Activated naive CD8-positive, alpha-beta T cell treated with anti-CD3 and anti-CD28 coated beads, Interleukin-2, amount 10 ng/mL, durations not matched to agents 7 days and 5 days (primary cell): ENCODE data around the gene FARS2. TPM values are rescaled to one million over a fixed set of nuclear protein-coding genes. Genes with fewer than 3 reads are reported as not detected.

Experiments used
- ATAC-seq: fragments of 150-1000 bp; cut with Tn5 transposase; one replicate; pipeline ENCODE4 v1.10.0; 2021; ENCODE audit warnings: low read depth, moderate library complexity
- POLR2A ChIA-PET: fragments of 350-600 bp; sonication (Branson Sonifier 250); formaldehyde crosslinking; loops from one replicate; lab custom pipeline; 2021; ENCODE audit warnings: antibody characterized with exemption; lab: Charles Lee
- DNase-seq: peaks from one replicate; pipeline ENCODE4 v3.0.0; 2021
- H3K27ac Mint-ChIP-seq: one replicate; pipeline ENCODE4 v1.8.0; 2022; ENCODE audit warnings: mild to moderate bottlenecking, mixed read lengths
- H3K27me3 Mint-ChIP-seq: one replicate; pipeline ENCODE4 v1.8.0; 2022; ENCODE audit warnings: mild to moderate bottlenecking, moderate library complexity, mixed read lengths
- H3K36me3 Mint-ChIP-seq: one replicate; pipeline ENCODE4 v1.8.0; 2021; ENCODE audit warnings: mild to moderate bottlenecking, mixed read lengths
- H3K4me1 Mint-ChIP-seq: one replicate; pipeline ENCODE4 v1.8.0; 2021; ENCODE audit warnings: mixed read lengths
- H3K4me3 Mint-ChIP-seq: one replicate; pipeline ENCODE4 v1.8.0; 2022; ENCODE audit warnings: mild to moderate bottlenecking, moderate library complexity, mixed read lengths
- H3K9me3 Mint-ChIP-seq: one replicate; pipeline ENCODE4 v1.8.0; 2021; ENCODE audit warnings: mixed read lengths
- total RNA-seq, 2 experiments: library from RNA; stranded (reverse); gene quantifications; one replicate each; pipeline ENCODE4 v1.2.3, GENCODE V29; 2021

The FARS2 gene
- total RNA-seq, 2 experiments from 2014 or later, result 15.5 to 18.4 TPM

- peaks cover under 1% of the 10 kb centered on the region for H3K4me1 Mint-ChIP-seq
- POLR2A ChIA-PET, result no interaction called here
- peaks cover 1% of the 10 kb centered on the region for H3K9me3 Mint-ChIP-seq
- no peak for DNase-seq
- no peak for ATAC-seq
- no peak overlapping the region for H3K4me3 Mint-ChIP-seq
- peaks cover 9% of the 10 kb centered on the region for H3K36me3 Mint-ChIP-seq
- no peak overlapping the region for H3K27ac Mint-ChIP-seq
- no peaks in the 10 kb centered on the region for H3K27me3 Mint-ChIP-seq
Observed at GRCh38 chr6:5326022-5326641, 64.8 kb downstream of the FARS2 start.

- ATAC-seq (no peak), DNase-seq (no peak)
- no peaks in the 10 kb centered on the region for H3K27me3 Mint-ChIP-seq
- no peaks in the 10 kb centered on the region for H3K4me1 Mint-ChIP-seq
- no peak overlapping the region for H3K27ac Mint-ChIP-seq
- POLR2A ChIA-PET, result no interaction called here
- no peak overlapping the region for H3K4me3 Mint-ChIP-seq
- peaks cover 4% of the 10 kb centered on the region for H3K36me3 Mint-ChIP-seq
- H3K9me3 Mint-ChIP-seq, result no peaks in the 10 kb centered on the region
Observed at GRCh38 chr6:5328800-5329199, 67.5 kb downstream of the FARS2 start.

GRCh38 chr6:5331845-5332442, 70.6 kb downstream of the FARS2 start:
- H3K9me3 Mint-ChIP-seq, result no peaks in the 10 kb centered on the region
- POLR2A ChIA-PET, result no interaction called here
- ATAC-seq (no peak), DNase-seq (no peak)
- H3K4me3 Mint-ChIP-seq, result no peak overlapping the region
- H3K27me3 Mint-ChIP-seq, result no peaks in the 10 kb centered on the region
- no peak overlapping the region for H3K27ac Mint-ChIP-seq
- peaks cover 3% of the 10 kb centered on the region for H3K36me3 Mint-ChIP-seq
- peaks cover 2% of the 10 kb centered on the region for H3K4me1 Mint-ChIP-seq

GRCh38 chr6:5333658-5334057, 72.3 kb downstream of the FARS2 start:
- Mint-ChIP-seq H3K9me3 (no peaks in the 10 kb centered on the region), H3K4me3 (no peak overlapping the region), H3K4me1 (peaks cover 4% of the 10 kb centered on the region), H3K27me3 (no peaks in the 10 kb centered on the region), H3K36me3 (no peaks in the 10 kb centered on the region), H3K27ac (no peak overlapping the region)
- no peak for DNase-seq
- POLR2A ChIA-PET, result no interaction called here
- ATAC-seq, result no peak

- Mint-ChIP-seq H3K9me3 (no peaks in the 10 kb centered on the region), H3K27me3 (no peaks in the 10 kb centered on the region), H3K36me3 (no peaks in the 10 kb centered on the region), H3K4me1 (peaks cover 4% of the 10 kb centered on the region), H3K4me3 (no peak overlapping the region), H3K27ac (no peak overlapping the region)
- DNase-seq (no peak), ATAC-seq (no peak)
- POLR2A ChIA-PET, result no interaction called here
Observed at GRCh38 chr6:5334341-5334740, 73.0 kb downstream of the FARS2 start.

GRCh38 chr6:5335020-5335419, 73.7 kb downstream of the FARS2 start:
- POLR2A ChIA-PET, result no interaction called here
- no peak for DNase-seq
- H3K4me1 Mint-ChIP-seq, result peaks cover 4% of the 10 kb centered on the region

GRCh38 chr6:5337573-5337972, 76.3 kb downstream of the FARS2 start:
- Mint-ChIP-seq H3K27ac (no peak overlapping the region), H3K27me3 (no peaks in the 10 kb centered on the region), H3K9me3 (no peaks in the 10 kb centered on the region), H3K36me3 (no peaks in the 10 kb centered on the region), H3K4me3 (no peak overlapping the region), H3K4me1 (peaks cover 5% of the 10 kb centered on the region)
- POLR2A ChIA-PET, result no interaction called here
- DNase-seq, result no peak
- ATAC-seq, result no peak

More at GRCh38 chr6:5335020-5335419, 73.7 kb downstream of the FARS2 start:
- Mint-ChIP-seq H3K27ac (no peak overlapping the region), H3K9me3 (no peaks in the 10 kb centered on the region), H3K27me3 (no peaks in the 10 kb centered on the region), H3K4me3 (no peak overlapping the region), H3K36me3 (no peaks in the 10 kb centered on the region)
- ATAC-seq, result no peak

GRCh38 chr6:5338177-5338960, 77.1 kb downstream of the FARS2 start:
- POLR2A ChIA-PET, result no interaction called here
- Mint-ChIP-seq H3K36me3 (no peaks in the 10 kb centered on the region), H3K4me1 (peaks cover 5% of the 10 kb centered on the region), H3K27me3 (no peaks in the 10 kb centered on the region), H3K27ac (no peak overlapping the region), H3K9me3 (no peaks in the 10 kb centered on the region), H3K4me3 (no peak overlapping the region)
- ATAC-seq, result no peak
- no peak for DNase-seq

GRCh38 chr6:5339786-5340185, 78.5 kb downstream of the FARS2 start:
- H3K9me3 Mint-ChIP-seq, result no peaks in the 10 kb centered on the region
- peaks cover 9% of the 10 kb centered on the region for H3K4me1 Mint-ChIP-seq
- ATAC-seq (no peak), DNase-seq (no peak)
- no peaks in the 10 kb centered on the region for H3K27me3 Mint-ChIP-seq
- H3K27ac Mint-ChIP-seq, result no peak overlapping the region
- no peaks in the 10 kb centered on the region for H3K36me3 Mint-ChIP-seq
- POLR2A ChIA-PET, result no interaction called here
- H3K4me3 Mint-ChIP-seq, result no peak overlapping the region

GRCh38 chr6:5341845-5342244, 80.5 kb downstream of the FARS2 start:
- Mint-ChIP-seq H3K27me3 (no peaks in the 10 kb centered on the region), H3K4me1 (peaks cover 8% of the 10 kb centered on the region), H3K9me3 (no peaks in the 10 kb centered on the region), H3K36me3 (no peaks in the 10 kb centered on the region), H3K4me3 (no peak overlapping the region), H3K27ac (no peak overlapping the region)
- ATAC-seq (no peak), DNase-seq (no peak)
- POLR2A ChIA-PET, result no interaction called here

GRCh38 chr6:5343998-5344397, 82.7 kb downstream of the FARS2 start:
- peaks cover 5% of the 10 kb centered on the region for H3K36me3 Mint-ChIP-seq
- peaks cover 6% of the 10 kb centered on the region for H3K4me1 Mint-ChIP-seq
- no peak for DNase-seq
- no peaks in the 10 kb centered on the region for H3K9me3 Mint-ChIP-seq
- H3K27ac Mint-ChIP-seq, result no peak overlapping the region
- no peaks in the 10 kb centered on the region for H3K27me3 Mint-ChIP-seq
- ATAC-seq, result no peak
- POLR2A ChIA-PET, result no interaction called here
- H3K4me3 Mint-ChIP-seq, result no peak overlapping the region

GRCh38 chr6:5345324-5345723, 84.0 kb downstream of the FARS2 start:
- ATAC-seq, result no peak
- Mint-ChIP-seq H3K4me1 (peaks cover 6% of the 10 kb centered on the region), H3K27ac (no peak overlapping the region), H3K27me3 (no peaks in the 10 kb centered on the region), H3K9me3 (no peaks in the 10 kb centered on the region), H3K4me3 (no peak overlapping the region), H3K36me3 (peaks cover 11% of the 10 kb centered on the region)
- POLR2A ChIA-PET, result no interaction called here
- no peak for DNase-seq

GRCh38 chr6:5351552-5352210, 90.4 kb downstream of the FARS2 start:
- POLR2A ChIA-PET, result no interaction called here
- H3K27ac Mint-ChIP-seq, result no peak overlapping the region
- ATAC-seq (no peak), DNase-seq (no peak)
- no peaks in the 10 kb centered on the region for H3K9me3 Mint-ChIP-seq
- H3K4me3 Mint-ChIP-seq, result no peak overlapping the region
- H3K36me3 Mint-ChIP-seq, result peaks cover 11% of the 10 kb centered on the region
- no peaks in the 10 kb centered on the region for H3K27me3 Mint-ChIP-seq
- peaks cover 5% of the 10 kb centered on the region for H3K4me1 Mint-ChIP-seq
